ENCODE data around the gene MET. TPM values are rescaled to one million over a fixed set of nuclear protein-coding genes. Genes with fewer than 3 reads are reported as not detected.
"Not testable (repeated sequence)": the region's sequence is repeated elsewhere in the genome, so short reads cannot be mapped to it uniquely, and the experiment has no call there.

Gene MET
- total RNA-seq, 2 experiments from 2014 or later = 0.26 to 0.40 TPM

- Mint-ChIP-seq H3K9me3 (ENCODE audit: low read depth) (no peaks in the 10 kb centered on the region), H3K4me1 (no peaks in the 10 kb centered on the region), H3K4me3 (no peak overlapping the region), H3K36me3 (no peaks in the 10 kb centered on the region), H3K27me3 (peaks cover 22% of the 10 kb centered on the region), H3K27ac (no peak overlapping the region)
- CTCF ChIA-PET = no interaction called here
- DNase-seq = no peak
- ATAC-seq = no peak
Observed at GRCh38 chr7:116647290-116647689, 24.7 kb upstream of the MET start.

- Mint-ChIP-seq H3K4me1 (peaks cover 3% of the 10 kb centered on the region), H3K4me3 (no peak overlapping the region), H3K27ac (no peak overlapping the region), H3K27me3 (peaks cover 22% of the 10 kb centered on the region), H3K36me3 (no peaks in the 10 kb centered on the region), H3K9me3 (ENCODE audit: low read depth) (no peaks in the 10 kb centered on the region)
- CTCF ChIA-PET = no interaction called here
- DNase-seq (no peak), ATAC-seq (no peak)
Observed at GRCh38 chr7:116647861-116648260, 24.1 kb upstream of the MET start.

- no peaks in the 10 kb centered on the region for H3K9me3 Mint-ChIP-seq (ENCODE audit: low read depth)
- H3K36me3 Mint-ChIP-seq = no peaks in the 10 kb centered on the region
- H3K27me3 Mint-ChIP-seq = peaks cover 15% of the 10 kb centered on the region
- DNase-seq (no peak), ATAC-seq (no peak)
- CTCF ChIA-PET = no interaction called here
- H3K4me1 Mint-ChIP-seq = peaks cover 5% of the 10 kb centered on the region
- no peak overlapping the region for H3K4me3 Mint-ChIP-seq
- H3K27ac Mint-ChIP-seq = no peak overlapping the region
Observed at GRCh38 chr7:116650436-116650835, 21.6 kb upstream of the MET start.

GRCh38 chr7:116652793-116653192 is 19.2 kb upstream of the MET start:
- CTCF ChIA-PET = no interaction called here
- DNase-seq = no peak

GRCh38 chr7:116653204-116653603 is 18.8 kb upstream of the MET start:
- Mint-ChIP-seq H3K9me3 (ENCODE audit: low read depth) (no peaks in the 10 kb centered on the region), H3K36me3 (no peaks in the 10 kb centered on the region), H3K4me1 (peaks cover 5% of the 10 kb centered on the region), H3K27ac (no peak overlapping the region), H3K27me3 (peaks cover 13% of the 10 kb centered on the region), H3K4me3 (no peak overlapping the region)
- DNase-seq (no peak), ATAC-seq (peak; percentile 45)
- CTCF ChIA-PET = no interaction called here

More at GRCh38 chr7:116652793-116653192, 19.2 kb upstream of the MET start:
- H3K4me1 Mint-ChIP-seq = peaks cover 5% of the 10 kb centered on the region
- H3K27me3 Mint-ChIP-seq = peaks cover 13% of the 10 kb centered on the region
- no peak overlapping the region for H3K27ac Mint-ChIP-seq
- ATAC-seq = no peak
- no peaks in the 10 kb centered on the region for H3K9me3 Mint-ChIP-seq (ENCODE audit: low read depth)
- no peaks in the 10 kb centered on the region for H3K36me3 Mint-ChIP-seq
- no peak overlapping the region for H3K4me3 Mint-ChIP-seq

GRCh38 chr7:116653646-116654045 is 18.4 kb upstream of the MET start:
- ATAC-seq (no peak), DNase-seq (no peak)
- no peaks in the 10 kb centered on the region for H3K36me3 Mint-ChIP-seq
- H3K27ac Mint-ChIP-seq = no peak overlapping the region
- no peaks in the 10 kb centered on the region for H3K9me3 Mint-ChIP-seq (ENCODE audit: low read depth)
- peaks cover 5% of the 10 kb centered on the region for H3K4me1 Mint-ChIP-seq
- CTCF ChIA-PET = no interaction called here
- H3K4me3 Mint-ChIP-seq = no peak overlapping the region
- H3K27me3 Mint-ChIP-seq = peaks cover 15% of the 10 kb centered on the region

- H3K36me3 Mint-ChIP-seq; CTCF ChIA-PET; ATAC-seq; H3K4me1 Mint-ChIP-seq; DNase-seq; H3K4me3 Mint-ChIP-seq; H3K27ac Mint-ChIP-seq; H3K9me3 Mint-ChIP-seq (ENCODE audit: low read depth): not testable (repeated sequence)
- peaks cover 20% of the 10 kb centered on the region for H3K27me3 Mint-ChIP-seq
Observed at GRCh38 chr7:116659248-116659647, 12.7 kb upstream of the MET start.

GRCh38 chr7:116661865-116662264 is 10.1 kb upstream of the MET start:
- H3K27me3 Mint-ChIP-seq = peaks cover 29% of the 10 kb centered on the region
- H3K4me3 Mint-ChIP-seq = no peak overlapping the region
- H3K36me3 Mint-ChIP-seq = no peaks in the 10 kb centered on the region

GRCh38 chr7:116663744-116664143 is 8.3 kb upstream of the MET start:
- Mint-ChIP-seq H3K4me3 (no peak overlapping the region), H3K27ac (no peak overlapping the region), H3K9me3 (ENCODE audit: low read depth) (no peaks in the 10 kb centered on the region), H3K36me3 (no peaks in the 10 kb centered on the region), H3K27me3 (peaks cover 39% of the 10 kb centered on the region), H3K4me1 (no peaks in the 10 kb centered on the region)
- no peak for DNase-seq
- ATAC-seq = no peak
- CTCF ChIA-PET = no interaction called here

More at GRCh38 chr7:116661865-116662264, 10.1 kb upstream of the MET start:
- no peaks in the 10 kb centered on the region for H3K4me1 Mint-ChIP-seq
- CTCF ChIA-PET = no interaction called here
- DNase-seq = no peak
- no peaks in the 10 kb centered on the region for H3K9me3 Mint-ChIP-seq (ENCODE audit: low read depth)
- ATAC-seq = no peak
- no peak overlapping the region for H3K27ac Mint-ChIP-seq

- CTCF ChIA-PET = interaction anchor here (0.7 kb wide), 1 partner anchor 48 kb away, joined by 3 read pairs; no protein-coding TSS in a partner anchor
- H3K36me3 Mint-ChIP-seq = no peaks in the 10 kb centered on the region
- no peaks in the 10 kb centered on the region for H3K4me1 Mint-ChIP-seq
- H3K27me3 Mint-ChIP-seq = peaks cover 46% of the 10 kb centered on the region
- H3K27ac Mint-ChIP-seq = no peak overlapping the region
- no peaks in the 10 kb centered on the region for H3K9me3 Mint-ChIP-seq (ENCODE audit: low read depth)
- ATAC-seq (no peak), DNase-seq (no peak)
- H3K4me3 Mint-ChIP-seq = no peak overlapping the region
Observed at GRCh38 chr7:116665332-116665996, 6.5 kb upstream of the MET start.

- Mint-ChIP-seq H3K36me3 (no peaks in the 10 kb centered on the region), H3K4me1 (peaks cover 8% of the 10 kb centered on the region), H3K27ac (no peak overlapping the region), H3K9me3 (ENCODE audit: low read depth) (no peaks in the 10 kb centered on the region), H3K27me3 (peaks cover 65% of the 10 kb centered on the region), H3K4me3 (no peak overlapping the region)
- CTCF ChIA-PET = no interaction called here
- ATAC-seq = no peak
- no peak for DNase-seq
Observed at GRCh38 chr7:116669769-116670168, 2.2 kb upstream of the MET start.

- Mint-ChIP-seq H3K27me3 (peaks cover 66% of the 10 kb centered on the region), H3K27ac (no peak overlapping the region), H3K36me3 (no peaks in the 10 kb centered on the region), H3K4me1 (peaks cover 8% of the 10 kb centered on the region), H3K9me3 (ENCODE audit: low read depth) (no peaks in the 10 kb centered on the region), H3K4me3 (no peak overlapping the region)
- no peak for DNase-seq
- CTCF ChIA-PET = interaction anchor here (1.5 kb wide), 1 partner anchor 39 kb away, joined by 3 read pairs; no protein-coding TSS in a partner anchor
- no peak for ATAC-seq
Observed at GRCh38 chr7:116670409-116671015, 1.5 kb upstream of the MET start.

GRCh38 chr7:116671111-116671510 is 885 bp upstream of the MET start:
- CTCF ChIA-PET = interaction anchor here (1.5 kb wide), 1 partner anchor 40 kb away, joined by 3 read pairs; no protein-coding TSS in a partner anchor
- no peak for DNase-seq
- Mint-ChIP-seq H3K27me3 (peaks cover 69% of the 10 kb centered on the region), H3K27ac (no peak overlapping the region), H3K4me1 (peaks cover 8% of the 10 kb centered on the region), H3K36me3 (no peaks in the 10 kb centered on the region), H3K4me3 (no peak overlapping the region), H3K9me3 (ENCODE audit: low read depth) (no peaks in the 10 kb centered on the region)
- no peak for ATAC-seq
